ENCODE data around the gene WNT7A.

The WNT7A gene

GRCh38 chr3:13902648-13903238 lies 22.9 kb upstream of the WNT7A start:
- Histone ChIP-seq H3K18ac (ENCODE audit: low read length) (no peak overlapping the region), H2BK5ac (ENCODE audit: low read depth, low read length, poor library complexity) (no peak overlapping the region), H3K4me2 (ENCODE audit: low read length) (no peak overlapping the region), H2BK12ac (ENCODE audit: low read length) (no peak overlapping the region), H3K4me1 (ENCODE audit: control insufficient read depth in 1 of 2, insufficient read depth in 2 of 2, low read length in 2 of 2) (no peaks in the 10 kb centered on the region), H4K8ac (ENCODE audit: low read depth, low read length) (no peak overlapping the region), H3K27me3 (ENCODE audit: insufficient read depth, low read length) (no peaks in the 10 kb centered on the region), H4K91ac (ENCODE audit: low read depth, low read length) (no peak overlapping the region), H3K79me1 (ENCODE audit: low read length) (no peaks in the 10 kb centered on the region), H3K9me3 (ENCODE audit: insufficient read depth, low read depth, low read length) (peaks cover 14% of the 10 kb centered on the region), H3K14ac (ENCODE audit: low read length) (no peak overlapping the region), H3K27ac (ENCODE audit: low read depth, low read length) (no peak overlapping the region), H3K23ac (ENCODE audit: low read length) (no peak overlapping the region), H2BK120ac (ENCODE audit: insufficient read depth, low read length, poor library complexity) (no peak overlapping the region), H2AK5ac (ENCODE audit: low read length) (no peak overlapping the region), H3K9ac (ENCODE audit: low read length) (no peak overlapping the region), H4K12ac (ENCODE audit: low read depth, low read length) (no peak overlapping the region), H3K4me3 (ENCODE audit: low read depth, low read length) (no peak overlapping the region), H3K79me2 (ENCODE audit: control insufficient read depth, insufficient read depth, low read length, poor library complexity) (no peaks in the 10 kb centered on the region), H3K36me3 (ENCODE audit: control insufficient read depth in 1 of 2, insufficient read depth in 2 of 2, low read length in 2 of 2) (no peaks in the 10 kb centered on the region), H2AFZ (ENCODE audit: insufficient read depth, low read length, poor library complexity) (no peak overlapping the region), H3K4ac (ENCODE audit: low read depth, low read length) (no peak overlapping the region)
- no peak for DNase-seq
- no CpG with 5 or more reads among the region's 1 CpG for WGBS (ENCODE audit: extremely low coverage, insufficient coverage, insufficient read length)

GRCh38 chr3:13901935-13902584 lies 22.2 kb upstream of the WNT7A start:
- Histone ChIP-seq H4K91ac (ENCODE audit: low read depth, low read length) (no peak overlapping the region), H3K27me3 (ENCODE audit: insufficient read depth, low read length) (no peaks in the 10 kb centered on the region), H2AK5ac (ENCODE audit: low read length) (no peak overlapping the region), H4K8ac (ENCODE audit: low read depth, low read length) (no peak overlapping the region), H2BK120ac (ENCODE audit: insufficient read depth, low read length, poor library complexity) (no peak overlapping the region), H3K79me1 (ENCODE audit: low read length) (no peaks in the 10 kb centered on the region), H3K9ac (ENCODE audit: low read length) (no peak overlapping the region), H3K18ac (ENCODE audit: low read length) (no peak overlapping the region), H3K14ac (ENCODE audit: low read length) (no peak overlapping the region), H4K12ac (ENCODE audit: low read depth, low read length) (no peak overlapping the region), H3K9me3 (ENCODE audit: insufficient read depth, low read depth, low read length) (peaks cover 14% of the 10 kb centered on the region), H2BK12ac (ENCODE audit: low read length) (no peak overlapping the region), H3K27ac (ENCODE audit: low read depth, low read length) (no peak overlapping the region), H3K79me2 (ENCODE audit: control insufficient read depth, insufficient read depth, low read length, poor library complexity) (no peaks in the 10 kb centered on the region), H3K23ac (ENCODE audit: low read length) (no peak overlapping the region), H3K4me2 (ENCODE audit: low read length) (no peak overlapping the region), H3K36me3 (ENCODE audit: control insufficient read depth in 1 of 2, insufficient read depth in 2 of 2, low read length in 2 of 2) (no peaks in the 10 kb centered on the region), H3K4ac (ENCODE audit: low read depth, low read length) (no peak overlapping the region), H2BK5ac (ENCODE audit: low read depth, low read length, poor library complexity) (no peak overlapping the region), H3K4me3 (ENCODE audit: low read depth, low read length) (no peak overlapping the region), H2AFZ (ENCODE audit: insufficient read depth, low read length, poor library complexity) (no peak overlapping the region), H3K4me1 (ENCODE audit: control insufficient read depth in 1 of 2, insufficient read depth in 2 of 2, low read length in 2 of 2) (no peaks in the 10 kb centered on the region)
- WGBS (ENCODE audit: extremely low coverage, insufficient coverage, insufficient read length): no CpG with 5 or more reads among the region's 1 CpG
- no peak for DNase-seq

GRCh38 chr3:13898346-13898745 lies 18.5 kb upstream of the WNT7A start:
- Histone ChIP-seq H3K4me3 (ENCODE audit: low read depth, low read length) (no peak overlapping the region), H4K12ac (ENCODE audit: low read depth, low read length) (no peak overlapping the region), H2BK12ac (ENCODE audit: low read length) (no peak overlapping the region), H3K4me2 (ENCODE audit: low read length) (no peak overlapping the region), H3K4me1 (ENCODE audit: control insufficient read depth in 1 of 2, insufficient read depth in 2 of 2, low read length in 2 of 2) (peaks cover 7 to 9% of the 10 kb centered on the region in 2 experiments), H3K79me2 (ENCODE audit: control insufficient read depth, insufficient read depth, low read length, poor library complexity) (no peaks in the 10 kb centered on the region), H4K91ac (ENCODE audit: low read depth, low read length) (no peak overlapping the region), H2BK5ac (ENCODE audit: low read depth, low read length, poor library complexity) (no peak overlapping the region), H2AK5ac (ENCODE audit: low read length) (no peak overlapping the region), H3K9ac (ENCODE audit: low read length) (no peak overlapping the region), H2BK120ac (ENCODE audit: insufficient read depth, low read length, poor library complexity) (no peak overlapping the region), H3K18ac (ENCODE audit: low read length) (no peak overlapping the region), H3K27me3 (ENCODE audit: insufficient read depth, low read length) (peaks cover 6% of the 10 kb centered on the region), H3K4ac (ENCODE audit: low read depth, low read length) (no peak overlapping the region), H3K27ac (ENCODE audit: low read depth, low read length) (no peak overlapping the region), H4K8ac (ENCODE audit: low read depth, low read length) (no peak overlapping the region), H3K14ac (ENCODE audit: low read length) (no peak overlapping the region), H3K36me3 (ENCODE audit: control insufficient read depth in 1 of 2, insufficient read depth in 2 of 2, low read length in 2 of 2) (no peaks in the 10 kb centered on the region), H3K23ac (ENCODE audit: low read length) (no peak overlapping the region), H3K79me1 (ENCODE audit: low read length) (no peaks in the 10 kb centered on the region), H2AFZ (ENCODE audit: insufficient read depth, low read length, poor library complexity) (no peak overlapping the region), H3K9me3 (ENCODE audit: insufficient read depth, low read depth, low read length) (no peaks in the 10 kb centered on the region)
- DNase-seq: no peak
- WGBS (ENCODE audit: extremely low coverage, insufficient coverage, insufficient read length): no CpG with 5 or more reads among the region's 3 CpGs

GRCh38 chr3:13896473-13897154 lies 16.7 kb upstream of the WNT7A start:
- no peak overlapping the region for H2BK12ac ChIP-seq (ENCODE audit: low read length)
- no peak overlapping the region for H4K91ac ChIP-seq (ENCODE audit: low read depth, low read length)
- no peak overlapping the region for H3K9ac ChIP-seq (ENCODE audit: low read length)
- H3K4me1 ChIP-seq (ENCODE audit: control insufficient read depth in 1 of 2, insufficient read depth in 2 of 2, low read length in 2 of 2): peaks cover 7 to 9% of the 10 kb centered on the region in 2 experiments
- WGBS (ENCODE audit: extremely low coverage, insufficient coverage, insufficient read length): no CpG with 5 or more reads among the region's 12 CpGs
- H3K9me3 ChIP-seq (ENCODE audit: insufficient read depth, low read depth, low read length): no peaks in the 10 kb centered on the region
- no peak overlapping the region for H2BK120ac ChIP-seq (ENCODE audit: insufficient read depth, low read length, poor library complexity)
- peak; percentile 65 to 89 for DNase-seq
- H3K36me3 ChIP-seq (ENCODE audit: control insufficient read depth in 1 of 2, insufficient read depth in 2 of 2, low read length in 2 of 2): no peaks in the 10 kb centered on the region
- H2AFZ ChIP-seq (ENCODE audit: insufficient read depth, low read length, poor library complexity): no peak overlapping the region
- H3K4me2 ChIP-seq (ENCODE audit: low read length): no peak overlapping the region
- H3K79me1 ChIP-seq (ENCODE audit: low read length): no peaks in the 10 kb centered on the region
- no peak overlapping the region for H3K18ac ChIP-seq (ENCODE audit: low read length)
- H2AK5ac ChIP-seq (ENCODE audit: low read length): no peak overlapping the region
- no peak overlapping the region for H3K23ac ChIP-seq (ENCODE audit: low read length)
- H2BK5ac ChIP-seq (ENCODE audit: low read depth, low read length, poor library complexity): no peak overlapping the region
- no peak overlapping the region for H4K12ac ChIP-seq (ENCODE audit: low read depth, low read length)
- no peak overlapping the region for H3K4ac ChIP-seq (ENCODE audit: low read depth, low read length)
- no peak overlapping the region for H4K8ac ChIP-seq (ENCODE audit: low read depth, low read length)
- no peak overlapping the region for H3K14ac ChIP-seq (ENCODE audit: low read length)
- peaks cover 6% of the 10 kb centered on the region for H3K27me3 ChIP-seq (ENCODE audit: insufficient read depth, low read length)
- H3K79me2 ChIP-seq (ENCODE audit: control insufficient read depth, insufficient read depth, low read length, poor library complexity): no peaks in the 10 kb centered on the region
- no peak overlapping the region for H3K4me3 ChIP-seq (ENCODE audit: low read depth, low read length)
- H3K27ac ChIP-seq (ENCODE audit: low read depth, low read length): no peak overlapping the region
